Renal cortex interstitium (tissue), 11 donors: ENCODE results near the gene PRSS56. TPM values are rescaled to one million over a fixed set of nuclear protein-coding genes. Genes with fewer than 3 reads are reported as not detected.

Experiments used
- DNase-seq, 11 donors: peaks; one replicate each; pipeline ENCODE4 v3.0.0-alpha.2; 2013; ENCODE audit warnings: low read depth in 9 of 11, low spot score in 4 of 11; ENCODE audit errors: extremely low read depth in 1 of 11
- polyA plus RNA-seq, 3 donors: library from polyadenylated mRNA; unstranded; fragments of 120-200 nt; gene quantifications; one replicate each; pipeline ENCODE4 v1.2.1, GENCODE V29; 2013; ENCODE audit not compliant: insufficient read length in 3 of 3

Gene PRSS56
- polyA plus RNA-seq, 3 donors: 0.09 to 0.83 TPM; not detected in 1

DNA sequence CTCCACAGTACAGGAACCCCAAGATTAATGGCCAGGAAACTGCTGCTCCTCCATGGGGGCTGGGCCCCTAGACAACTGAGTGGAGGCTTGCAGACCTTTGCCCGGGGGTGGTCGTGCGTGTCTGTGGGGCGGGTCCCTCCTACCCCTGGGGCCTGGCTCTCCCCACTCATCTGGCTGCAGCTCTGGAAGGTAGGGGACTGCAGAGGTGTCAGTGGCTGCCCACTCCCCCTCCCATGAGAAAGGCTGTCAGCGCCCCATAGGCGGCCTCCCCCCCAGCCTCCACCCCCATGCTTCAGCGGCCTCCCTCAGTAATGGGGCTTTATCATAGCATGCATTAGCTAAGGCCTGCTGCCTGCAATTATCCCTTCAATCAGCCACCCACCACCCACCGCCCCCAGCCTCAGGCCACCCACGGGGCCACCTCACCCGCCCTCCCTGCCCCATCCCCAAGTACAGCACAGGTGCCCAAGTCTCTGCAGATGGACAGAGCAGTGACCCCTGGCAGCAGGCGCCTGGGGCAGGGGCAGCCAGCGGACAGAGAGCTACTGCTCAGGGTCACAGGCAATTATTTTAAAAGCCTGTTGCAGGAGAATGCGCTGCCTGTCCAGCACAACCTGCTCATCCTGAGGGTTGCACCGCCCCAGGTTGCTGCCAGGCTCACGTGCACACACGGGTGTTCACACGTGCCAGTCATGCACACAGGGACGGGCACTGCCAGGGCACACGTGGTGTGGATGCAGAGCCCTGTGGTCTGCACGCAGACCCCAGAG is 23.5 kb upstream of the PRSS56 start:
- DNase-seq: no peak

GRCh38 chr2:232497348-232497747 is 22.8 kb upstream of the PRSS56 start:
- no peak for DNase-seq

DNA sequence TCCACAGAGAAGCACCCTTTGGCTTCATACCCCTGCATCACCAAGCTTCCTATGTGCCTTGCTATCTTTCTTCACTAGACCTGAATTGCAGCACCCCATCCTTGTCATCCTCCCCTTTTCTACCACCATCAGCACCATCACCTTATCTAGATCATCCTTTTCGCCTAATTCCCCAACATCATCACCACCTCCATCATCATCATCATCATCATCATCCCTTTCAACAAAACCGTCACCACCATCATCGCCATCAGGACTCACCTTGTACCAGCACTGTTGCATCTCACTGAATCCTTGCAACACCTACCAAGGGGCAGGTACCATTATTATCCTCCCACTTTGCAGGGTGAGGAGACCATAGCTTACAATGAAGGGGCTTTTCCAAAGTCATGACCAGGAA is 21.7 kb upstream of the PRSS56 start:
- DNase-seq: no peak

DNA sequence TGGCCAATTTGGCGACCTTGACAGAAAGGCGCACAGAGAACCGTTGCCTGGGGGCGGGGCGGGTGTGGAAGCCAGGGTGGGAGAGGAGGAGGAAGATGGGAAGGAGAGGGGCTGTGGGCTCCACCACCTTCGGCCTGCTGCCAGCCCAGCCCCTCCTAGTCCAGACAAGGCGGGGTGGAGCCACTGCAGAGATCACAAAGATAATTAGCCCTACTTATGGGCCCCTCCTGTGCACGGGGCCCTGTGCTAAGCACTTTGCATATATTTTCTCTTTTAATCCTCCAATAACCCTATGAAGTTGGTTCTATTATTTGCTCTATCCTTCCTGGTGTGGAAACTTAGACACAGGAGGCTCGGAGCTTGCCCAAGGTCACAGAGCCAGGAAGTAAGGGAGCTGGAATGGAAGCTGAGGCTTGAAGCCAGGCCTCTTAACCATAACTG is 18.8 kb upstream of the PRSS56 start:
- DNase-seq: no peak

DNA sequence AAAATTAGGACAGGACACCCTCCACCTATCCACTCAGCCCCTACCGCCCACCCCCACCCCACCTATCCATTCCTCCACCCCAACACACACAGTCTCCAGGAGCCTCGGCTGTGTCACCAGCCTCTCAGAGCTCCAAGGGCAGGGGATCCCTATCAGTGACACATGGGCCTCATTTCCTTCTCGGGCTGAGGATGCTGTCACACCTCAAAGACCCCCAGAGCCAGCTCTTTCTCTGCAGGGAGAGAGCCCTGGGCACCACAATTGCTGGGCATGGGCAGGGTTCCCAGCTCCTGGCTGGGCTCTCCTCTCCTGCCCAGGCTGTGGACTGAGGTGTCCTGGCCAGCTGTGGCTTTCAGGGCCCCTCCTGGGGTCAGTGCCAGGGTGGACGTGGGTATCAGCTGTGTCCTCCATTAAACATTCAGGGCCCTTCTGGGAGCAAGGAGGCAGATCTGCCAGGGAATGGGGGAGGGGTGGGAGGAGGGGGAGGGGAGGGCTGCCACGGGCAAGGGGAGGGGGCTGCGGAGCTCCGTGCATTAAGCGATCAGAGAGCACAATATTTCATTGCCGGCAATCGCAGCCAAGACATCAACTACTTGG is 18.3 kb upstream of the PRSS56 start:
- DNase-seq: no peak

DNA sequence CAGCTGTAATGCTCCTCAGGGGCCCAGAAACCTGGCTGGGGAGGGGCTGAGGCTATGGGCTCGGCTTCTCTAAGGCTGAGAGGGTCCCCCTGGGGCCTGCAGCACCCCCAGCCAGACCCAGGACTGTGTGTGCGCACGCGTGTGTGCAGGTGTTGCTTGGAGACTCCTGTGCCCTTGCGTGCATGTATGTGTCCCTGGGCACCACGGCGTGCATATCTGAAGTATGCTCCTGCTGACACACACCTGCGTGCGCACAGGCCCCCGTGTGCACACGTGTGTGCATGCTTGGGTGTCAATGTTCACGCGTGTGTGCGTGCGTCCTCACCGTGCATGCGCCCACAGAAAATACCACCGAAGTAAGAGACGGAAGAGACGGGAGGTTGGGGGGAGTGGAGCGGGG is 17.7 kb upstream of the PRSS56 start:
- DNase-seq: no peak

- DNase-seq: no peak
Measured at GRCh38 chr2:232502911-232503808, 17.0 kb upstream of the PRSS56 start.

- no peak for DNase-seq
Measured at GRCh38 chr2:232503809-232504323, 16.3 kb upstream of the PRSS56 start.

GRCh38 chr2:232504438-232504837 is 15.8 kb upstream of the PRSS56 start:
- no peak for DNase-seq

- peak in 4 of 11 donors; percentile 54 to 71 (median 66) for DNase-seq
Measured at GRCh38 chr2:232505856-232506255, 14.3 kb upstream of the PRSS56 start.

- DNase-seq: no peak
Measured at GRCh38 chr2:232506709-232507108, 13.5 kb upstream of the PRSS56 start.

- no peak for DNase-seq
Measured at GRCh38 chr2:232508251-232508650, 11.9 kb upstream of the PRSS56 start.

DNA sequence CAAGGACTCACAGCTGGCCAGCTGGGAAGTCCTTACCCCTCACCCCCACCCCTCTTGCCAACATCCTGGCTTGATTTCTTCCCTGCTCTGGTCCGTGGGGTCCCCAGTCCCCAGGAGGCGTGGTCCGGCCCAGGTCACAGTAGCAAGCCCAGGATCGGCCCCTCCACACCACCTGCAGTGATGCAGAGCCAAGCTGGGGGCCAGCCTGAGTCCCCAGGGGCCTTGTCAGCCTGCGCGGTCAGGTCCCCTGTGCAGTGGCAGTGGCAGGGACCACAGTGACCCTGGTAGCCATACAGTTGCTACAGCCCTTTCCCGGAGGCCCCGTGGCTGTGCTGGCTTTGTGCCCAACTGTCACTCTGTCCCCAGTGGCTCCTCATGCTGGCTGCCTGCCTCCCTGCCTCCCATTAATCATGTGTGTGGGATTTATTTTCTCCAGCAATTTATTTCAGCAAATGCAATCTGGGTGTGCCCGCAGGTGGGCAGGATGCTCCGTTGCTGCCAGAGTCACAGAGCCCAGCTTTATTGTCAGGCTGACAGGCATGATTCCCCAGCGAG is 8.8 kb upstream of the PRSS56 start:
- DNase-seq: no peak

- peak in 1 of 11 donors; percentile 65 for DNase-seq
Measured at GRCh38 chr2:232512602-232513001, 7.6 kb upstream of the PRSS56 start.

GRCh38 chr2:232513353-232513752 is 6.8 kb upstream of the PRSS56 start:
- DNase-seq: no peak

DNA sequence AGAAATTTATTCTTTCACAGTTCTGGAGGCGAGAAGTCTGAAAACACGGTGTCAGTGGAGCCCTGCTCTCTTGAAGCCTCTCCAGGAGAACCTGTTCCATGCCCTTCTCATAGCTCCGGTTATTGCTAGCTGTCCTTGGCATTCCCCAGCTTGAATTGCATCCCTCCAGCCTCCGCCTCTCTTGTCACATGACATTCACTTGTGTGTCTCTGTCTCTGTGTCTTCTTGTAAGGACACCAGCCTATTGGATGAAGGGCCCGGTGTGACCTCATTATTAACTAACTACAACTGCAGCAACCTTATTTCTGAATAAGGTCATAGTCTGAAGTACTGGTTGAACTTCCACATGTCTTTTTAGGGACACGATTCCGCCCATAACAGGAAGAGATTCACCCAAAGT is 4.5 kb upstream of the PRSS56 start:
- no peak for DNase-seq

DNA sequence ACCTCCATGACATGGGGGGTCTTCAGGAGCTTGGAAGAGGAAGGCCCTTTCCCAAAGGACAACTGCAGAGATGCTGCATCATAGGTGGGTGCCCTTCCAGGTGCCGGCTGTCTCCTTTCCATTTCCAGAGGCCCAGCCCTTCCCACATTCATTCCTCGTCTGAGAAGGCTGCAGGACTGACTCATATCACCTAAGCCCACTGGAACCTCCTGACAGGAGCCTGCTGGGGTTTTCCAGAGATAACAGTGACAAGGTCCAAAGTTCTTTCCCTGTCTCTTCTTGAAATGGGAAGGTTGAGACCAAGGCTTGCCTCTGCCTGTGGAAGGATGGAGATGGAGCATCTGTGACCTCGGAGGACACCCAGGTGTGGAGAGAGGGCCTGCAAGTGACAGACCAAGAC is 3.6 kb upstream of the PRSS56 start:
- DNase-seq: no peak

DNA sequence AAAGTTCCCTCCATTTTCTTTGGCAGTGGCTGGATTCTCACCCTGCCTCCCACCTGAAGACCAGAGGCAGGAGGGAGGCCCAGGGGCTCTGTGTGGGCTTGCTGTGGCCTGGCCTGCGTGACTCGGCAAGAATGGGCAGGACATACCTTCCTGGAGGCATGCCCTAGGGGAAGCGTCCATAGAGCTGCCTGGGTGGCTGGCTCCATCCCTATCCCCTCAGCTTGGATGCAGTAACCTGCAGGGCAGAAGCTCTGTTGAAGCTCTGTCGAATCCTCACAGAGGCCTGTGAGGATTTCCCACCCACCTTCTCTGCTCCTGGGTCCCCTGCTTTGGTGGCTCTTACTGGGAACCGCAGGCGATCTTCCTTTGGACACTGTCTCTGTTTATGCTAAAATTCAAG is 1.3 kb upstream of the PRSS56 start:
- no peak for DNase-seq

GRCh38 chr2:232520489-232520888 is 301 bp downstream of the PRSS56 start:
- DNase-seq: no peak
